ENCODE measurements around the gene FAM3B. TPM values are rescaled to one million over a fixed set of nuclear protein-coding genes. Genes with fewer than 3 reads are reported as not detected.

The FAM3B gene
- total and polyA plus RNA-seq, 9 of the 15 experiments (the other 6 are each of a cell fraction or from before 2014, with no cell fraction given), result 0.04 to 0.18 (median 0.12) TPM; not detected in 5

DNA sequence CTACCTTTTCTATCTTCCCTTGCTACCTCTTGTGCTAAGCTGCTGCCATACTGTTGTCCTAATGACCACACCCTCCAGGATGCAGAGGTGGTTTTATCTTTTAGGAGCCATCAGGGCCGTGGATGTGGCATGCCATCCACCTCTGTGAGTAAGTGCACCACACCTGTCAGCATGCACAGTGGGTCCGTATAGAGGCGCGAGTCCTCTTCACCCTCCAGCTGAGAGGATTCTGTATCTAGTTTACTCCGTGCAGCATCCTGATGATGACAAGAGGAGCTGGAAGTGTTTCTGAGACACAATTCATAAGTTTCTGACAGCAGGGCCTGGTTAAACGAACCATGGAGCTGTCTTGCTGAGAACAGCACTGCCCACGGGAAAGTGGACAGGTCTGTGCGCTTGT lies 11.2 kb downstream of the FAM3B start (continued):
- TF ChIP-seq, protein P1, sequence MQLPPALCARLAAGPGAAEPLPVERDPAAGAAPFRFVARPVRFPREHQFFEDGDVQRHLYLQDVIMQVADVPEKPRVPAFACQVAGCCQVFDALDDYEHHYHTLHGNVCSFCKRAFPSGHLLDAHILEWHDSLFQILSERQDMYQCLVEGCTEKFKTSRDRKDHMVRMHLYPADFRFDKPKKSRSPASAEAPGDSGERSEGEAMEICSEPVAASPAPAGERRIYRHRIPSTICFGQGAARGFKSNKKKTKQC (CRISPR knock-in tag; IDR thresholded peaks at IDR 0.05), result no peak

DNA sequence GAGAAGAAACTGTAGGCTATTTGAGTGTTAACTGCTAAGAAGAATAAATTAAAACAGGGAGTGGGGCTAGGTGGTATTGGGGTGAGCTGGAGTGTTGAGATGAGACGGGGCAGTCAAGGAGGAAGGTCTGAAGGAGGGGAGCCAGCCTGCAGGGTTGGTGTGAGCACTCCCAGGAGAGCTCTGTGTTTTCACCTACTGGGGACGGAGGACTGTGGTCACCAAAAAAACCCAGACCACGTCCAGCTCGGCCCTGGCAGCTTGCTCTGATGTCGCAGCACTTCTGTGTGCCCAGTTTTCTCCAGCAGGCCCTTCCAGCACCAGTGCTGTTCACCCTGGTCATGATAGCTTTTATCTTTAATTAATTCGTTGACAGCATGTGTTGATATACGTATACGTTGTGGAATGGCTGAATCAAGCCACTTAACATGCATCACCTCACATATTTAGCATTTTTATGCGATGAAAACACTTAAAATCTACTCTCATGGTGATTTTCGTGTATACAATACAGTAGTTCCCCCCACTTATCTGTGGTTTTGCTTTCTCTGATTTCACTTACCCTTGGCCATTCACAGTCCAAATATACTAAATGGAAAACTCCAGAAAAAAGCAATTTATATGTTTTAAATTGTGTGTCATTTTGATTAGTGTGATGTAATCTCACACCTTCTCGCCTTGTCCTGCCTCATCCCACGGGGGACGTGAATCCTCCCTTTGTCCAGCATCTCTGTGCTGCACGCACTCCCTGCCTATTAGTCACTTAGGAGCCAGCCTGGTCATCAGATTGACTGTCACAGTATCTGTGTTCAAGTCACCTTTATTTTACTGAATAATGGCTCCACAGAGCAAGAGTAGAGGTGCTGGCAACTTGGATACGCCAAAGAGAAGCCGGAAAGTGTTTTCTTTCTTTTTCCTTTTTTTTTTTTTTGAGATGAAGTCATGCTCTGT lies 12.3 kb downstream of the FAM3B start:
- ChIA-PET POLR2A (no interaction called here), CTCF (ENCODE audit: low intra/inter-chr PET ratio) (no interaction called here)
- Histone ChIP-seq H2AFZ (ENCODE audit: low read depth, low read length) (no peak overlapping the region), H3K4me3 (no peak overlapping the region), H3K4me2 (ENCODE audit: insufficient read depth, low read length) (no peak overlapping the region), H3K36me3 (ENCODE audit: control insufficient read depth, insufficient read depth, low read length) (no peaks in the 10 kb centered on the region), H3K9me1 (ENCODE audit: control insufficient read depth, insufficient read depth, low read length) (no peaks in the 10 kb centered on the region), H3K79me2 (ENCODE audit: control insufficient read depth, insufficient read depth, low read length) (no peaks in the 10 kb centered on the region), H3K9ac (ENCODE audit: insufficient read depth in 1 of 2, low read depth in 2 of 2, low read length in 2 of 2) (no peak overlapping the region), H3K27me3 (ENCODE audit: control insufficient read depth in 2 of 2, insufficient read depth in 2 of 2, low read length in 2 of 2) (peaks cover 0 to 9% of the 10 kb centered on the region in 2 experiments; a peak in 1 of 5 replicates), H3K4me1 (replicated peaks in 1 of 2; ENCODE audit: control insufficient read depth in 2 of 2, insufficient read depth in 2 of 2, low read length in 2 of 2) (no peaks in the 10 kb centered on the region), H3K27ac (ENCODE audit: extremely low read depth, low read depth, low read length) (no peak overlapping the region), H4K20me1 (replicated peaks; ENCODE audit: control insufficient read depth, insufficient read depth, low read length) (peaks cover 4% of the 10 kb centered on the region; the same call in 1 of the 2 replicates), H3K9me3 (replicated peaks; ENCODE audit: control insufficient read depth, insufficient read depth, low read depth, low read length) (no peaks in the 10 kb centered on the region)
- FAIRE-seq (no peak), DNase-seq (ENCODE audit: extremely low read depth in 1 of 4, low spot score in 3 of 4) (no peak), ATAC-seq (no peak)
- in situ Hi-C loops (cut with MboI), result no loop called here
- intact Hi-C loops (cut with micrococcal nuclease), result no loop called here
- 0% methylated on average over 16 of the region's 16 CpGs for WGBS (ENCODE audit: insufficient coverage, low coverage, missing lambda C conversion rate)
- no TSS peak for BruUV-seq (replicated peaks)
- TF ChIP-seq, protein P2, sequence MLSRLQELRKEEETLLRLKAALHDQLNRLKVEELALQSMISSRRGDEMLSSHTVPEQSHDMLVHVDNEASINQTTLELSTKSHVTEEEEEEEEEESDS (CRISPR knock-in tag; IDR thresholded peaks at IDR 0.05), result no peak
- TF ChIP-seq ATF1 (CRISPR knock-in tag; IDR thresholded peaks at IDR 0.05) (no peak), ATF1 (tag; IDR thresholded peaks at IDR 0.05) (no peak), LCOR (CRISPR knock-in tag; IDR thresholded peaks at IDR 0.05) (no peak), ZBED1 (IDR thresholded peaks at IDR 0.05) (no peak)
- TF ChIP-seq, protein P3, sequence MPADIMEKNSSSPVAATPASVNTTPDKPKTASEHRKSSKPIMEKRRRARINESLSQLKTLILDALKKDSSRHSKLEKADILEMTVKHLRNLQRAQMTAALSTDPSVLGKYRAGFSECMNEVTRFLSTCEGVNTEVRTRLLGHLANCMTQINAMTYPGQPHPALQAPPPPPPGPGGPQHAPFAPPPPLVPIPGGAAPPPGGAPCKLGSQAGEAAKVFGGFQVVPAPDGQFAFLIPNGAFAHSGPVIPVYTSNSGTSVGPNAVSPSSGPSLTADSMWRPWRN (IDR thresholded peaks at IDR 0.05; ENCODE audit: low read depth), result no peak
- TF ChIP-seq, protein P4, sequence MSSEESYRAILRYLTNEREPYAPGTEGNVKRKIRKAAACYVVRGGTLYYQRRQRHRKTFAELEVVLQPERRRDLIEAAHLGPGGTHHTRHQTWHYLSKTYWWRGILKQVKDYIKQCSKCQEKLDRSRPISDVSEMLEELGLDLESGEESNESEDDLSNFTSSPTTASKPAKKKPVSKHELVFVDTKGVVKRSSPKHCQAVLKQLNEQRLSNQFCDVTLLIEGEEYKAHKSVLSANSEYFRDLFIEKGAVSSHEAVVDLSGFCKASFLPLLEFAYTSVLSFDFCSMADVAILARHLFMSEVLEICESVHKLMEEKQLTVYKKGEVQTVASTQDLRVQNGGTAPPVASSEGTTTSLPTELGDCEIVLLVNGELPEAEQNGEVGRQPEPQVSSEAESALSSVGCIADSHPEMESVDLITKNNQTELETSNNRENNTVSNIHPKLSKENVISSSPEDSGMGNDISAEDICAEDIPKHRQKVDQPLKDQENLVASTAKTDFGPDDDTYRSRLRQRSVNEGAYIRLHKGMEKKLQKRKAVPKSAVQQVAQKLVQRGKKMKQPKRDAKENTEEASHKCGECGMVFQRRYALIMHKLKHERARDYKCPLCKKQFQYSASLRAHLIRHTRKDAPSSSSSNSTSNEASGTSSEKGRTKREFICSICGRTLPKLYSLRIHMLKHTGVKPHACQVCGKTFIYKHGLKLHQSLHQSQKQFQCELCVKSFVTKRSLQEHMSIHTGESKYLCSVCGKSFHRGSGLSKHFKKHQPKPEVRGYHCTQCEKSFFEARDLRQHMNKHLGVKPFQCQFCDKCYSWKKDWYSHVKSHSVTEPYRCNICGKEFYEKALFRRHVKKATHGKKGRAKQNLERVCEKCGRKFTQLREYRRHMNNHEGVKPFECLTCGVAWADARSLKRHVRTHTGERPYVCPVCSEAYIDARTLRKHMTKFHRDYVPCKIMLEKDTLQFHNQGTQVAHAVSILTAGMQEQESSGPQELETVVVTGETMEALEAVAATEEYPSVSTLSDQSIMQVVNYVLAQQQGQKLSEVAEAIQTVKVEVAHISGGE (CRISPR knock-in tag; IDR thresholded peaks at IDR 0.05), result no peak
